Measurements from ENCODE around the gene GORASP2.
A peak's percentile ranks its signal among the peaks of the same experiment; 100 is the strongest.

The GORASP2 gene

GRCh38 chr2:170968205-170969003, 39.4 kb downstream of the GORASP2 start:
- DNase-seq: no peak

- DNase-seq: no peak
These were observed 40.0 kb downstream of the GORASP2 start for GRCh38 chr2:170969030-170969429.

- no peak for DNase-seq
These were observed 40.9 kb downstream of the GORASP2 start for GRCh38 chr2:170969872-170970496.

- DNase-seq: no peak
These were observed 42.0 kb downstream of the GORASP2 start for GRCh38 chr2:170971071-170971470.

GRCh38 chr2:170972296-170973224, 43.5 kb downstream of the GORASP2 start:
- DNase-seq: no peak

GRCh38 chr2:170973225-170973491, 44.1 kb downstream of the GORASP2 start:
- no peak for DNase-seq

- DNase-seq: peak; percentile 92
These were observed 44.6 kb downstream of the GORASP2 start for GRCh38 chr2:170973492-170974303.

GRCh38 chr2:170974304-170974993, 45.4 kb downstream of the GORASP2 start:
- no peak for DNase-seq

GRCh38 chr2:170975127-170975942, 46.3 kb downstream of the GORASP2 start:
- DNase-seq: no peak

- DNase-seq: no peak
These were observed 46.9 kb downstream of the GORASP2 start for GRCh38 chr2:170975943-170976270.

- no peak for DNase-seq
These were observed 55.0 kb downstream of the GORASP2 start for GRCh38 chr2:170984079-170984478.

GRCh38 chr2:170985407-170985806, 56.4 kb downstream of the GORASP2 start:
- DNase-seq: no peak

GRCh38 chr2:170986566-170987258, 57.7 kb downstream of the GORASP2 start:
- no peak for DNase-seq

- DNase-seq: no peak
These were observed 62.5 kb downstream of the GORASP2 start for GRCh38 chr2:170991398-170992182.

GRCh38 chr2:170996316-170996715, 67.3 kb downstream of the GORASP2 start:
- DNase-seq: no peak

GRCh38 chr2:170997893-170998597, 69.0 kb downstream of the GORASP2 start:
- no peak for DNase-seq

GRCh38 chr2:170999654-171000053, 70.6 kb downstream of the GORASP2 start:
- DNase-seq: no peak

GRCh38 chr2:171004363-171004762, 75.3 kb downstream of the GORASP2 start:
- DNase-seq: no peak

- no peak for DNase-seq
These were observed 75.8 kb downstream of the GORASP2 start for GRCh38 chr2:171004833-171005232.

Measured in stimulated activated CD8-positive, alpha-beta memory T cell treated with anti-CD3 and anti-CD28 coated beads, Interleukin-4, amount 100 ng/mL, for 48 hours (primary cell).